PC-3 (cell line): ENCODE measurements around the gene HECTD1. TPM values are rescaled to one million over a fixed set of nuclear protein-coding genes. Genes with fewer than 3 reads are reported as not detected.

Source experiments
- ATAC-seq: fragments of 200-7000 bp; cut with Tn5 transposase; 2 replicates; pipeline ENCODE4 v1.9.1; 2020; ENCODE audit warnings: mild to moderate bottlenecking, moderate library complexity
- BruUV-seq: library from RNA; stranded (reverse); fragments of 400-500 nt; replicated peaks from 2 replicates; lab custom pipeline; 2021; lab: Mats Ljungman, UMichigan
- CTCF ChIA-PET: fragments of 300-600 bp; sonication (Branson Sonifier 250); formaldehyde crosslinking; loops from one replicate; lab custom pipeline; 2022; ENCODE audit warnings: antibody characterized with exemption; lab: Charles Lee
- POLR2A ChIA-PET: fragments of 300-600 bp; sonication (Branson Sonifier 250); formaldehyde crosslinking; loops from one replicate; lab custom pipeline; 2022; ENCODE audit warnings: antibody characterized with exemption; ENCODE audit not compliant: unreplicated experiment; lab: Charles Lee
- DNase-seq: peaks from one replicate; pipeline ENCODE4 v3.0.0-alpha.2; 2015
- H2AFZ ChIP-seq: fragments of 300-600 bp; sonication (generic); 2 replicates; pipeline ENCODE4 v1.6.0; 2016; ENCODE audit warnings: antibody characterized with exemption, low read length
- H3F3A ChIP-seq: fragments of 300-600 bp; sonication (generic); one replicate; pipeline ENCODE4 v1.6.0; 2017; ENCODE audit warnings: antibody characterized with exemption, low read length, control low read depth, mild to moderate bottlenecking; ENCODE audit not compliant: unreplicated experiment
- H3K27ac ChIP-seq: fragments of 300-600 bp; sonication (generic); 2 replicates; pipeline ENCODE4 v1.5.1; 2016; ENCODE audit warnings: mild to moderate bottlenecking, low read length
- H3K27me3 ChIP-seq: fragments of 300-600 bp; sonication (generic); 2 replicates; pipeline ENCODE4 v1.6.1; 2016; ENCODE audit warnings: low read length, mixed read lengths
- H3K36me3 ChIP-seq: fragments of 300-600 bp; sonication (generic); 2 replicates; pipeline ENCODE4 v1.6.1; 2016; ENCODE audit warnings: low read depth, mixed run types, low read length, mixed read lengths
- H3K4me1 ChIP-seq: fragments of 300-600 bp; sonication (generic); 2 replicates; pipeline ENCODE4 v1.5.1; 2016; ENCODE audit warnings: low read length; ENCODE audit not compliant: insufficient read depth
- H3K4me2 ChIP-seq: fragments of 300-600 bp; sonication (generic); 2 replicates; pipeline ENCODE4 v1.6.0; 2016; ENCODE audit warnings: low read length
- H3K4me3 ChIP-seq: fragments of 300-600 bp; sonication (generic); 2 replicates; pipeline ENCODE4 v1.5.1; 2016; ENCODE audit warnings: mild to moderate bottlenecking, low read length, mixed read lengths
- H3K79me2 ChIP-seq: fragments of 300-600 bp; sonication (generic); 2 replicates; pipeline ENCODE4 v1.6.1; 2017; ENCODE audit warnings: low read length, mixed read lengths
- H3K9ac ChIP-seq: fragments of 300-600 bp; sonication (generic); 2 replicates; pipeline ENCODE4 v1.6.0; 2016; ENCODE audit warnings: mild to moderate bottlenecking, low read length
- H3K9me2 ChIP-seq: fragments of 300-600 bp; sonication (generic); replicated peaks from 2 replicates; pipeline ENCODE4 v1.6.1; 2016; ENCODE audit warnings: mixed run types, low read length, mixed read lengths
- H3K9me3 ChIP-seq: fragments of 300-600 bp; sonication (generic); 2 replicates; pipeline ENCODE4 v1.6.1; 2016; ENCODE audit warnings: low read length, mixed read lengths
- H4K20me1 ChIP-seq: fragments of 300-600 bp; sonication (generic); 2 replicates; pipeline ENCODE4 v1.6.1; 2016; ENCODE audit warnings: low read length, mixed read lengths
- CTCF ChIP-seq: fragments of 300-600 bp; sonication (generic); conservative IDR thresholded peaks from 2 replicates; pipeline ENCODE4 v1.5.1; 2017; ENCODE audit warnings: antibody characterized with exemption, low read depth, mild to moderate bottlenecking, low read length
- EZH2 ChIP-seq: fragments of 300-600 bp; sonication (generic); IDR thresholded peaks from one replicate; pipeline ENCODE4 v1.6.1; 2017; ENCODE audit warnings: antibody characterized with exemption, mild to moderate bottlenecking, low read length; ENCODE audit not compliant: unreplicated experiment
- EZH2phosphoT487 ChIP-seq: fragments of 300-600 bp; sonication (generic); IDR thresholded peaks from 2 replicates; pipeline ENCODE4 v1.6.1; 2018; ENCODE audit warnings: mild to moderate bottlenecking, antibody characterized with exemption, low read length, borderline replicate concordance
- intact Hi-C: fragments of 100-400 bp; cut with micrococcal nuclease; formaldehyde crosslinking; loops from 2 replicates; pipeline ENCODE4 v1.9.0; 2023
- total RNA-seq: library from RNA; depleted of rRNA; stranded (reverse); fragments of >200 nt; gene quantifications from 2 replicates; pipeline ENCODE4 v1.2.3, GENCODE V29; 2014

The HECTD1 gene
- total RNA-seq, 1 experiment from 2014 or later = 152 TPM

DNA sequence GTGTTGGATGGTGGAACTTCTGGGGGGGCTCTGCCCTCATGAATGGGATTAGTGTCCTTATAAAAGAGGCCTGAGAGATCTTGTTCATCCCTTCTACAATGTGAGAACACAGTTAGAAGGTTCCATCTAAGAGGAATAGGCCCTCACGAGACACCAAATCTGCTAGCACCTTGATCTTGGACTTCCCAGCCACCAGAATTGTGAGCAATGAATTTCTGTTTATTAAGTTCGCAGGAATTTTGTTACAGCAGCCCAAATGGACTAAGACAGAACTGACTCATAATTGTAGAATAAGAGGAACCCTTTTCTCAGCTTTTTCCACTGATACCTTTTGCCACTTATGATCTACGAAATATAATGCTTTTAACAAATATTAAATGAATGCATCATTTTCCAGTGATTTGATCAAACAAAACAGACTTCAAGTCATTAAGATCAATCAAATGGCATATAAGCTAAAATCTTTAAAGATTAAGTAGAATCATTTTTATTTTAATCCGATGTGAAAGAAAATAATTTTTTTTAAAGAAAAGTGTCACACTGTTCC is 68.2 kb downstream of the HECTD1 start:
- no TSS peak for BruUV-seq
- intact Hi-C loops = no loop called here
- POLR2A ChIA-PET = no interaction called here
- Histone ChIP-seq H3K27ac (no peak overlapping the region), H3K36me3 (peaks cover 64% of the 10 kb centered on the region; the same call in 1 of the 2 replicates), H3F3A (no peaks in the 10 kb centered on the region), H3K9me3 (no peaks in the 10 kb centered on the region), H3K27me3 (no peaks in the 10 kb centered on the region), H3K9ac (no peak overlapping the region), H3K4me1 (peaks cover 5% of the 10 kb centered on the region; the same call in 1 of the 2 replicates), H3K4me3 (no peak overlapping the region), H3K9me2 (no peaks in the 10 kb centered on the region), H4K20me1 (no peaks in the 10 kb centered on the region), H2AFZ (no peak overlapping the region), H3K79me2 (no peaks in the 10 kb centered on the region), H3K4me2 (no peak overlapping the region)
- TF ChIP-seq EZH2phosphoT487 (no peak), EZH2 (no peak), CTCF (no peak)
- ATAC-seq = no peak
- no peak for DNase-seq
- CTCF ChIA-PET = no interaction called here

GRCh38 chr14:31138301-31138700 is 69.3 kb downstream of the HECTD1 start:
- Histone ChIP-seq H3K9ac (no peak overlapping the region), H3K9me3 (no peaks in the 10 kb centered on the region), H4K20me1 (no peaks in the 10 kb centered on the region), H3K79me2 (no peaks in the 10 kb centered on the region), H3K4me2 (no peak overlapping the region), H3K27ac (no peak overlapping the region), H3K4me1 (peaks cover 5% of the 10 kb centered on the region; the same call in 1 of the 2 replicates), H3K9me2 (no peaks in the 10 kb centered on the region), H3K4me3 (no peak overlapping the region), H3K27me3 (no peaks in the 10 kb centered on the region), H3K36me3 (peaks cover 64% of the 10 kb centered on the region), H3F3A (no peaks in the 10 kb centered on the region), H2AFZ (no peak overlapping the region)
- ATAC-seq (no peak), DNase-seq (no peak)
- CTCF ChIA-PET = no interaction called here
- intact Hi-C loops = no loop called here
- no TSS peak for BruUV-seq
- POLR2A ChIA-PET = no interaction called here
- TF ChIP-seq EZH2 (no peak), CTCF (no peak), EZH2phosphoT487 (no peak)

- Histone ChIP-seq H3K9me2 (no peaks in the 10 kb centered on the region), H3K79me2 (no peaks in the 10 kb centered on the region), H3K4me3 (no peak overlapping the region), H3K4me2 (no peak overlapping the region), H3K9me3 (no peaks in the 10 kb centered on the region), H3K36me3 (peaks cover 66% of the 10 kb centered on the region), H3K27me3 (no peaks in the 10 kb centered on the region), H3K9ac (no peak overlapping the region), H3K27ac (no peak overlapping the region), H3F3A (no peaks in the 10 kb centered on the region), H4K20me1 (no peaks in the 10 kb centered on the region), H3K4me1 (peaks cover 5% of the 10 kb centered on the region; the same call in 1 of the 2 replicates), H2AFZ (no peak overlapping the region)
- ChIA-PET CTCF (interaction anchor here (0.8 kb wide), 1 partner anchor 57 kb away, joined by 4 read pairs; no protein-coding TSS in a partner anchor), POLR2A (no interaction called here)
- ATAC-seq (peak; percentile 72), DNase-seq (peak; percentile 62)
- BruUV-seq = no TSS peak
- no peak for TF ChIP-seq EZH2
- no peak for TF ChIP-seq EZH2phosphoT487
- no peak for TF ChIP-seq CTCF
- intact Hi-C loops = no loop called here
Observed at GRCh38 chr14:31137214-31137889, 70.2 kb downstream of the HECTD1 start.
